Measurements from ENCODE around the gene PPP4R3B. TPM values are rescaled to one million over a fixed set of nuclear protein-coding genes. Genes with fewer than 3 reads are reported as not detected.
A peak's percentile ranks its signal among the peaks of the same experiment; 100 is the strongest.

Gene PPP4R3B
- total and polyA plus RNA-seq, 2 of the 4 experiments (the other 2 are of a cell fraction) = 11.9 to 23.7 TPM

DNA sequence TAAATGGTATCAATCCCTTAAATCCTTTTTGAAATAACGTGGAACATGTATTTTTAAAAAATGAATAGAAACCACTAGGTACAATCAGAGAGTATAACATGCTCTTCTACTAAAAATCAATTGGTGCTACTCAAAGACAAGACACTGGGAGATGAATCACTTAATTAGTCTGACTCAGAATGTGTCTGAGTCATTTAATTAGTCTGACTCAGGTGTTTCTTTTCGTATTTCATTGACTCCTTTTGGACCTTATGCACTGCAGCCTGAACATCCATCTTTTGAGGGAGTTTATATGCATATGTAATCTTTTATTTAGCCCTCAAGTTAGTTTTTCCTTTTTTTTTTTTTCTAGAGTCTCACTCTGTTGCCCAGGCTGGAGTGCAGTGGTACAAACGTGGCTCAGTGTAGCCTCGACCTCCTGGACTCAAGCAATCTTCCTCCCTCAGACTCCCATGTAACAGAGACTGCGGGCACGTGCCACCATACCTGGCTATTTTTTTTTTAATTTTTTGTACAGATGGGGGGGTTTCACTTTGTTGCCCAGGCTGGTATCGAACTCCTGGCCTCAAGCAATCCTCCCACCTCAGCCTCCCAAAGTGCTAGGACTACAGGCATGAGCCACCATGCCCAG lies 26.5 kb downstream of the PPP4R3B start:
- no peak overlapping the region for H3K56ac ChIP-seq (ENCODE audit: extremely low read depth, insufficient read depth, low read length)
- no peak overlapping the region for H4K5ac ChIP-seq (ENCODE audit: low read depth, low read length)
- no peak overlapping the region for H2AFZ ChIP-seq (replicated peaks; ENCODE audit: low read length, poor library complexity)
- no peak overlapping the region for H2BK20ac ChIP-seq (ENCODE audit: low read depth, low read length)
- ATAC-seq (ENCODE audit: low read depth) = no peak
- no peak overlapping the region for H2AK9ac ChIP-seq (replicated peaks; ENCODE audit: low read depth, low read length, poor library complexity)
- H3K18ac ChIP-seq (ENCODE audit: low read depth, low read length) = no peak overlapping the region
- DNase-seq = peak; percentile 60
- H3K9me1 ChIP-seq (ENCODE audit: insufficient read depth, low read length) = no peaks in the 10 kb centered on the region
- H3K23ac ChIP-seq (ENCODE audit: low read depth, low read length) = no peak overlapping the region
- H2BK120ac ChIP-seq (ENCODE audit: low read depth, low read length) = no peak overlapping the region
- peaks cover 2% of the 10 kb centered on the region; the same call in 1 of the 2 replicates for H3K4me1 ChIP-seq (ENCODE audit: control insufficient read depth, insufficient read depth, low read length)
- peaks cover 1% of the 10 kb centered on the region; the same call in 1 of the 2 replicates for H3K36me3 ChIP-seq (ENCODE audit: control insufficient read depth, insufficient read depth, low read length)
- H3K4me3 ChIP-seq (ENCODE audit: insufficient read depth, low read depth, low read length) = no peak overlapping the region
- H3K9ac ChIP-seq (ENCODE audit: low read depth, low read length) = no peak overlapping the region
- no TSS peak for BruUV-seq (replicated peaks)
- H3K9me3 ChIP-seq (ENCODE audit: control insufficient read depth, insufficient read depth, low read length) = no peaks in the 10 kb centered on the region
- dilution Hi-C loops (cut with HindIII; ENCODE audit: low sequenced_read_pairs, unreplicated experiment) (no loop called here), in situ Hi-C loops (cut with MboI; ENCODE audit: low sequenced_read_pairs) (no loop called here), intact Hi-C loops (cut with micrococcal nuclease) (no loop called here)
- H4K91ac ChIP-seq (ENCODE audit: insufficient read depth, low read depth, low read length) = no peak overlapping the region
- H3K27ac ChIP-seq (ENCODE audit: insufficient read depth, low read length) = no peak overlapping the region
- H3K4ac ChIP-seq (ENCODE audit: low read depth, low read length) = no peak overlapping the region
- no CpG with 5 or more reads among the region's 7 CpGs for WGBS, 2 experiments (ENCODE audit: extremely low coverage in 2 of 2, insufficient read length in 1 of 2)
- no peak overlapping the region for H2BK15ac ChIP-seq (ENCODE audit: low read depth, low read length)
- H3K4me2 ChIP-seq (ENCODE audit: low read depth, low read length) = no peak overlapping the region
- H3K27me3 ChIP-seq (ENCODE audit: control insufficient read depth, insufficient read depth, low read length) = no peaks in the 10 kb centered on the region
- peaks cover 11 to 23% of the 10 kb centered on the region in 2 experiments; a peak in 3 of 4 replicates for H3K79me1 ChIP-seq (ENCODE audit: low read depth in 1 of 2, low read length in 2 of 2)
- no peak overlapping the region for H2BK5ac ChIP-seq (ENCODE audit: low read depth, low read length, poor library complexity, severe bottlenecking)
- H3K14ac ChIP-seq (replicated peaks; ENCODE audit: low read depth, low read length) = no peak overlapping the region
- no peak overlapping the region for H2AK5ac ChIP-seq (ENCODE audit: low read depth, low read length)
- no peak overlapping the region for H4K8ac ChIP-seq (ENCODE audit: low read depth in 2 of 2, low read length in 2 of 2)
- CTCF ChIA-PET = no interaction called here
- no peaks in the 10 kb centered on the region for H4K20me1 ChIP-seq (ENCODE audit: insufficient read depth, low read length)
- POLR2A ChIA-PET (ENCODE audit: unreplicated experiment) = no interaction called here
- TF ChIP-seq NFE2L2 (IDR thresholded peaks at IDR 0.05; ENCODE audit: low read depth, low read length) = no peak
- no peak for TF ChIP-seq CEBPB (IDR thresholded peaks at IDR 0.05; ENCODE audit: low read depth, low read length)
- TF ChIP-seq MAFK (IDR thresholded peaks at IDR 0.05; ENCODE audit: low read depth, low read length) = 0 out of 2 replicates have a peak, but pooled peaks have one; percentile 6
- no peak for TF ChIP-seq ELK1 (IDR thresholded peaks at IDR 0.05; ENCODE audit: borderline replicate concordance, low read depth, low read length)
- TF ChIP-seq FOS (IDR thresholded peaks at IDR 0.05; ENCODE audit: low read depth, low read length) = peak; percentile 47; the same call in 1 of the 2 replicates
